ENCODE data around the gene RTL1. TPM values are rescaled to one million over a fixed set of nuclear protein-coding genes. Genes with fewer than 3 reads are reported as not detected.

Gene RTL1
- total and polyA plus RNA-seq, 2 donors: 0.01 to 0.37 TPM

DNA sequence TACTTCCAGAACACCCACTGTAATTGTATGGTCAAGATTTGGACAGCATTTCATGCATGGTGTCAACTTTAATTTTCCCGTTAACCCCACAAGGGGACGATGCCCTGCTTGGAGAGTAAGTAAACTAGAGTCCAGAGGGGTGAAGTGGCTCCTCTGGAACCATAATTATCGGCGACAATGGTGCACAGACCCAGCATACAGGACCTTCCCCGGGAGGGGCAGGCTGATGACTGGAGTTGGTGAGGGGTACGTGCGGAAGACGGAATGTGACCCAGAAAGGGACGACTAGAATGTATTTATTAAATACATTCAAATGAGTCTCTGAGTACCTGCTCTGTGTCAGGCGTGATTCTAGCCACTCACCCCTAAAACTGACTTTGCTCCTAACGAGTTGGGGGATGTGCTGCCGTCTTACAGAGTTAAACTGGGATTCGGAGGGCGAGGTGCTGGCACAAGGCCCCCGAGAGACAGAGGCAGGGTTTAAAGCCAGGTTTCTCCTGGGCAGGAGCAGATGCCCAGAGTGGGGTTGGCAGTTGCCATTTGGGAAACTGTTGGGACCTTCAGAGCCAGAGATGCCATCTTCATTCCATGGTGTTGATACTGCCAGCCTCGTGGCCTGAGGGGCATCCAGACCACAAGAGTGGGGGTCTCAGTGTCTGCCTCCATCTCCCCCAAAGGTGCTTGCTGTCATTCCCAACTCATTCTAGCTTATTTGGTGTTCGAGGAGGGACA lies 10.9 kb downstream of the RTL1 start:
- no peak for DNase-seq (ENCODE audit: extremely low spot score)
- Histone ChIP-seq H3K27ac (ENCODE audit: low read depth) (no peak overlapping the region), H3K4me1 (ENCODE audit: insufficient read depth) (no peaks in the 10 kb centered on the region), H3K36me3 (ENCODE audit: insufficient read depth) (no peaks in the 10 kb centered on the region), H3K4me3 (ENCODE audit: low read depth, low read length) (no peak overlapping the region)
- 90% methylated on average over 17 of the region's 17 CpGs for WGBS

DNA sequence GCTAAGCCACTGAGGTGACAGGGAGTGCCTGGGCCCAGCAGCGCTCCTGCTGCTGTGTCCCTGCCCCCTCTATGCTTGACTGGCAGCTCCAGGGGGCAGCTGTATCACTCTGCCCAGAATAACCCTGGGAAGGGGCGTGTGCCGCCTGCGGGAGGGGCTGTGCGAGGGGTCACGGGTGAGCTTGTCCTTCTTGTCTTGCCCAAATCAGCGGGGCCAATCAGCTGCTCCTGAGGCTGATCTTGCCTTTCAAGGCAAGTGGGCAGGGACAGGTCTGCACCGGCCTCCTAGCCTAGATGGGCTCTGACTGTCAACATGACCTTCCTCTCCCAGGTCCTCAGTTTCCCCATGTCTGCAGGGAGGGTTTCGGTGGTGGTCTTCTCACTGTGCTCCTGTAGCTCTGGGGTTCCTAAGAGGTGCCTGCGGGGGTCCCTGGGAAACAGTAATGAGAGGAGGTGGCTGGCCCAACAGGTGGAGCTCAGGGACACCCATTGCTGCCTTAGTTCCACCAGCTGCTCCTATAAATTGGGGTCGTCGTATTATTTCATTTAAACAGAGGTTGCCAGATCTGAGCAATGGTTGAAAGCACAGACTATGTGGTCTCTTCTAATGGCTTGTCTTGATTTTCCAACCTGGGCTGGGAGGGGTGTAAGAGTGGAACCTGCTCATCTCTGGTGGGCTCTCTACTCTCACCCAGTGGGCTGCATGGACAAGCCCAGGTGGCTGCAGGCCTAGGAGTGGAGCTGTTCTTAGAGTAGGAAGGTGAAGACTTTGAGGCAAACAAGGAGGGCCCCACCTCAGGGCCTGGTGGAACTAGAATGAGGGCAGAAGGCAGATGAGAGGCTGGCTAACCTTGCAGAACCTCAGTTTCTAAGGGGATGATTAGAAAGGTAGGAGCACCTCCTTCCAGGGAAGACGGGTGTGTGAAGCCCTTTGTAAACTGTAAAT lies 11.7 kb downstream of the RTL1 start:
- Histone ChIP-seq H3K4me3 (ENCODE audit: low read depth, low read length) (no peak overlapping the region), H3K27ac (ENCODE audit: low read depth) (no peak overlapping the region), H3K4me1 (ENCODE audit: insufficient read depth) (no peaks in the 10 kb centered on the region), H3K36me3 (ENCODE audit: insufficient read depth) (no peaks in the 10 kb centered on the region)
- DNase-seq (ENCODE audit: extremely low spot score): no peak
- 94% methylated on average over 13 of the region's 13 CpGs for WGBS

DNA sequence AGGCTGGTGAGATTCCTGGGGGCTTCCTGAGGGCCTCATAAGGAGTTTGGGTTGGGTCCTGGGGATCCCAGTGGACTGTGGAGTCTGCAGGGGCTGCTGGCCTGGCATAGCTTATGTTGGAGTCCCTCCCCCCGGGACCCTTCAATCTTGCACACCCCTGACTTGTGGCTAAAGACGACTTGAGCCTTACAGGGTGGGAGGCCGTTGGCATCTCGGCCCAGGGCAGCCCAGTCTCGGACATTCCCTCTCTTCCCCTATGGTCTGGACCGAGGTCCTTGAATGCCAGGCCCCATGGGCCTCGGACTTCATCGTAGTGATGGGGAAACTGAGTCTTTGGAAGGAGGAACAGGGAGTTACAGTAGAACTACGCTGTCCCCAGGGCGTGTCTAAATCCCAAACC lies 12.5 kb downstream of the RTL1 start:
- no peaks in the 10 kb centered on the region for H3K36me3 ChIP-seq (ENCODE audit: insufficient read depth)
- DNase-seq (ENCODE audit: extremely low spot score): no peak
- 91% methylated on average over 10 of the region's 10 CpGs for WGBS
- H3K27ac ChIP-seq (ENCODE audit: low read depth): no peak overlapping the region
- no peak overlapping the region for H3K4me3 ChIP-seq (ENCODE audit: low read depth, low read length)
- H3K4me1 ChIP-seq (ENCODE audit: insufficient read depth): no peaks in the 10 kb centered on the region

DNA sequence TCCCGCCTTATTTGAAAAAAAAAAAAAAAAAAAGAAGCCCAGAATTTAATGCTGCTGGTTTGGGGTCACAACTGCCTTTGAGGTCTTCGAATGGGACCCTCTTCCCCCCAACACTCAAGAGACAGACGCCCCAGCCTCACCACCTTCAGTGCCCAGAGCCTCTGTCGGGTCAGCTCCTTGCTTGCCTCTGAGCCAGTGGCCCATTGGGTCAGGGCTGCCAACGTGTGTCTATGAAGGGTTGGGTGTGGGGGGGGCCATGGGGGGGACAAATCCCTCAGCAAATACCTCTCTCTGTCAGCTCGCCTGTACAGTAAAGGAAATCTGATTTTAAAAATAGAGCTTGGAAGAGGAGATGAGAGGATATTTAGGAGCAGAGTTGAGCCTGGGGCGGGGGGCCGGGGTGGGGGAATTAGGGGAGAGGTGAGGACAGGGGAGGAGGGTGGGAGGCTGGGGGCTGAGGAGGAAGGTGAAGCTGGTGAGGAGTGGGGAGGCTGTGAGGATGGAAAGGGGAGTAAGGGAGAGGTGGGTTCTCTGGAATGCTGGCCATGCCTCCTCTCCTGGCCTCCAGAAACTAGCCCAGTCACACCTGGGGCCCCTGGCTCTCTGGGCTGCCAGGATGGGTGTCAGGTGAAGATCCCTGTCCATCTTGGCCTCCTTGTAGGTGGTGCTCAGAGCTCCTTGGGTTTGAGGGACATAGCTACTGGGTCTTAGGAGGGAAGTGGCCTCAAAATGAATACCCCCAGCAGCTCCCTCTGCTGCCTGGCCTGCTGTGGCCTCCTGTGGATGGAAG lies 13.3 kb downstream of the RTL1 start:
- no peak for DNase-seq (ENCODE audit: extremely low spot score)
- Histone ChIP-seq H3K36me3 (ENCODE audit: insufficient read depth) (no peaks in the 10 kb centered on the region), H3K4me3 (ENCODE audit: low read depth, low read length) (no peak overlapping the region), H3K27ac (ENCODE audit: low read depth) (no peak overlapping the region), H3K4me1 (ENCODE audit: insufficient read depth) (no peaks in the 10 kb centered on the region)
- 84% methylated on average over 8 of the region's 8 CpGs for WGBS

DNA sequence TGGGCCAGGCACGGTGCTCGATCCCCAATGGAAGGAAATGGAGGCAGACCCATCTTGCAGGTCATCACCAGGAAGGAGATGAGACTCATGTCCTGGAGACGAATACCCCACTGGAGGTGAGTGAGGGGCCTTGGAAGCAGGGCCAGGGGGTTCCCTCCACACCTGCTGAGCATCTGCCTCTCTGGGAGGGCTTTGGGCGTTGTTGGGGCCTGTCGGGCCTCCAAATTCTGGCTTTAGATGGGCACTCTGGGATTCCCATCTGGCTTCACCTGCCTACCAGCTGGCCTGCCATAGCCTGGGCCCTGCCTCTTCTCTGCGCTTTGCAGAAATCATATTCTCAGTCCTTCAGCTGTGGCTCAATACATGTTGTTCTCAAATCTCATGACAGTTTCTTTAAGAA lies 13.9 kb downstream of the RTL1 start:
- H3K4me3 ChIP-seq (ENCODE audit: low read depth, low read length): no peak overlapping the region
- no peaks in the 10 kb centered on the region for H3K4me1 ChIP-seq (ENCODE audit: insufficient read depth)
- 93% methylated on average over 6 of the region's 6 CpGs for WGBS
- no peaks in the 10 kb centered on the region for H3K36me3 ChIP-seq (ENCODE audit: insufficient read depth)
- no peak overlapping the region for H3K27ac ChIP-seq (ENCODE audit: low read depth)
- no peak for DNase-seq (ENCODE audit: extremely low spot score)

DNA sequence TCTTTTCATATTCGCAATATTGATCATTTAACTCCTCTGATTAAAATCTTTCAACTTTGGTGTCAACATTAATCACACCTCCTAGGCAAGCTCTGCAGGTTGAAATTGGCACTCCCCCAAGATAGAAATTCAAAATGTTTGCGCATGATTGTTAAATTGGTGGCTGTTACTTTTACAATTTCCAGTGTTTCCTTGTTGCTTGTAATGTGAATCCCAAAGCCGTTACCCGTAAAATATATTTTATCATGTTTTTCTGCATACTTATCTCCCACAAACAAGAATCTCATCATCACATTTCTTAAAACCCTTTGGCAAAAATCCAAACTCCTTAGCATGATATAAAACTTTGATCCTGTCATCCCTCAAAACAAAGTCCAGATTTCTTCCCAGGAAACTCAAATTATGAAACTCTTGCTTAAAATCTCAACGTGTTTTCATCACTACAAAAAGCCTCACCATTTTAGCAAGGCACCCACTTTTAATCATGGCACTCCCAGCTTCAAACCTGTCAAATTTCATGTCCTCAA lies 14.7 kb downstream of the RTL1 start:
- Histone ChIP-seq H3K27ac (ENCODE audit: low read depth) (no peak overlapping the region), H3K4me3 (ENCODE audit: low read depth, low read length) (no peak overlapping the region), H3K36me3 (ENCODE audit: insufficient read depth) (no peaks in the 10 kb centered on the region), H3K4me1 (ENCODE audit: insufficient read depth) (no peaks in the 10 kb centered on the region)
- WGBS: 44% methylated on average over 5 of the region's 5 CpGs
- DNase-seq (ENCODE audit: extremely low spot score): no peak

DNA sequence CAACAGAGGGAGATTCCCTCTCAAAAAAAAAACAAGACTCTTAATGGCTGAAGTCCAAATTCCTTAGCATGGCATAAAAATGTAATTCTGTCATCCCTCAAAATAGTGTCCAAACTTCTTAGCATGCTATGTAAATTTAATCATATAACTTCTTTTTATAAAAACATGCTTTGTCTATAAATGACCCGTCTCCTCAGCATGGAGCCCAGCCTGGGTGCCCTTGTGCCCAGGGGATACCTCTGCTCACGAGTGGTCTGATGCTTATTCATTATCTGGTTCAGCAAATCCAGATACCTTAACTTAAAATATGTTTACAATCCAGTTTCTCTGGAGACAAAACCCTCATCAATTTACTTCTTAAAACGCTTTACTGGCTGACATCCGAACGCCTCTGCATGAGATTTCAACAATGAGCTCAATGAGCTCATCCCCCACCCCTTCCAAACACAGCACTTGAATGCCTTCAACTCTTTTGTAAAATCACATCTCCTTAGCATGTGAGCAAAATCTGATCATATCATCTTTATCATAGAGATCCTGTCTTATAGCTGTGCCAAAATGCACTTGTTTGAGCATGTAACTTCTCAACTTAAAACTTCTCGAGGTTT lies 15.7 kb downstream of the RTL1 start:
- Histone ChIP-seq H3K4me1 (ENCODE audit: insufficient read depth) (no peaks in the 10 kb centered on the region), H3K27ac (ENCODE audit: low read depth) (no peak overlapping the region), H3K4me3 (ENCODE audit: low read depth, low read length) (no peak overlapping the region), H3K36me3 (ENCODE audit: insufficient read depth) (no peaks in the 10 kb centered on the region)
- DNase-seq (ENCODE audit: extremely low spot score): no peak
- WGBS: 47% methylated on average over 6 of the region's 6 CpGs

DNA sequence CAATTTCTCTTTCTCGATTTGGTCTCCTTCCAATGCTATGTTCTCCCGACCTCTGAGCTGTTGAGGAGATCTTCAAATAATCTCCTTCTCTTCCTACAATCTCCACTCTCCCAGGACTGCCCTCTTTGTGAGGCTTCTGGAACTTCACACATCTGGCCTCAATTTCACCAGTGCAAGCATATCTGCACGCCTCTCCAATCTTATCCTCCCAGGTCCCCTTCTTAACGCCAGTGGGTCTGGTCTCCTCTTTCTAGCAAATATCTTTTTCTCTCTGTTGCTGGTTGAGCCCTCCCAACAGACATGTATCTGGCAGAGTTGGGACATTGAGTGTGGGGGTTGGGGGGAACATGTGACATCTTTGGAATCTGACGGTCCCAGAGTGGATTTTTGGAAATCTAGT lies 17.9 kb downstream of the RTL1 start:
- H3K4me1 ChIP-seq (ENCODE audit: insufficient read depth): no peaks in the 10 kb centered on the region
- no peaks in the 10 kb centered on the region for H3K36me3 ChIP-seq (ENCODE audit: insufficient read depth)
- 53% methylated on average over 5 of the region's 5 CpGs for WGBS
- DNase-seq (ENCODE audit: extremely low spot score): no peak
- H3K4me3 ChIP-seq (ENCODE audit: low read depth, low read length): no peak overlapping the region
- H3K27ac ChIP-seq (ENCODE audit: low read depth): no peak overlapping the region

DNA sequence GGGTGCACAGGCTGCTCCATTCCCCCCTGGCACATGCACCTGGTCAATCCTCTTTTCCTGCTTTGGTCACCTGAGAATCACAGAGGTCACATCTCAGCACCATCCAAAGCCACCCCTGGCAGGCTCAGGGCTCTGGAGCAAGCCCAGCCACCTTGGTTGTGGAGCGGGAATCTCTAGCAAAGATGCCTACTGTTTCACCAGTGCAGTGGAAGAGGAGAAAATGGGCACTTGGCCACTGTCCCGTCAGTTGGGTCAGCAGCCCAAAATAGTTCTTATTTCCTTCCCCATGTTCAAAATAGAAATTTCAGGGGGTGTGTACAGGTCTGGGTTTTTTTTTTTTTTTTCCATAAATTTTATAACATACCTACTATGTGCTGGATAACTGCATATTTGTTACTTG lies 18.3 kb downstream of the RTL1 start:
- no peak overlapping the region for H3K27ac ChIP-seq (ENCODE audit: low read depth)
- DNase-seq (ENCODE audit: extremely low spot score): no peak
- 77% methylated on average over 2 of the region's 2 CpGs for WGBS
- H3K4me3 ChIP-seq (ENCODE audit: low read depth, low read length): no peak overlapping the region
- no peaks in the 10 kb centered on the region for H3K4me1 ChIP-seq (ENCODE audit: insufficient read depth)
- no peaks in the 10 kb centered on the region for H3K36me3 ChIP-seq (ENCODE audit: insufficient read depth)

DNA sequence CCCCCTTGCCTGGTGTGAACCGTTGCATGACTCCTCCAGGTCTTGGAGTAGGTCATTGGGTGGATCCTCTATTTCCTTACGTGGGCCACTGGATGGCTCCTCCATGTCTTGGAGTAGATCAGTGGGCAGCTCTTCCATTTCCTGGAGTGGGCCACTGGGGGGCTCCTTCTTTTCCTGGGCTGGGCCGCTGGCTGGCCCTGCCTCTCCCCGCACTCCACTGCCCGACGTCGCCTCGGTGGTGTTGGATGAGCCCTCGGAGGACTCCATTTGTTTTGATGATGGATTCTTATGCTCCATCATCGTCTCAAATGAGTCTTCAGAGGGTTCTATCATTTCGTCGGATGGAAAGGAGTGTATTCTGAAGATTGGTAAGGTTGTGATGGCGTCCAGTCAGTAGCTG lies 19.1 kb downstream of the RTL1 start:
- Histone ChIP-seq H3K4me3 (ENCODE audit: low read depth, low read length) (no peak overlapping the region), H3K4me1 (ENCODE audit: insufficient read depth) (no peaks in the 10 kb centered on the region), H3K36me3 (ENCODE audit: insufficient read depth) (no peaks in the 10 kb centered on the region), H3K27ac (ENCODE audit: low read depth) (no peak overlapping the region)
- WGBS: 93% methylated on average over 13 of the region's 13 CpGs
- DNase-seq (ENCODE audit: extremely low spot score): no peak

DNA sequence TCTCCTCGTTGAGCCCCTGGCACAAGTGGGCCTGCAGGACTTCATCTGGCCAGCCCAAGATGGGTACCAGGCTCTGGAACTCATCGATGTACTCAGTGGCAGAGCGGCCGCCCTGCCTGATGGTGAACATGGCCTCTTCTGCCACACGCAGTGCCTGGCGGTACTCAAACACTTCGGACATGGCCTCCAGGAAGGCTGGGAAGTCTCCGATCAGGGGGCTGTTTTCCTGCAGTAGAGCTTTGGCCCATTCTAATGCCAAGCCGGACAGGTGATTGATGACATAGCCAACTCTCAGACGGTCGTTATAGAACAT lies 19.8 kb downstream of the RTL1 start:
- Histone ChIP-seq H3K36me3 (ENCODE audit: insufficient read depth) (no peaks in the 10 kb centered on the region), H3K4me3 (ENCODE audit: low read depth, low read length) (no peak overlapping the region), H3K4me1 (ENCODE audit: insufficient read depth) (no peaks in the 10 kb centered on the region), H3K27ac (ENCODE audit: low read depth) (no peak overlapping the region)
- WGBS: 94% methylated on average over 11 of the region's 11 CpGs
- no peak for DNase-seq (ENCODE audit: extremely low spot score)

DNA sequence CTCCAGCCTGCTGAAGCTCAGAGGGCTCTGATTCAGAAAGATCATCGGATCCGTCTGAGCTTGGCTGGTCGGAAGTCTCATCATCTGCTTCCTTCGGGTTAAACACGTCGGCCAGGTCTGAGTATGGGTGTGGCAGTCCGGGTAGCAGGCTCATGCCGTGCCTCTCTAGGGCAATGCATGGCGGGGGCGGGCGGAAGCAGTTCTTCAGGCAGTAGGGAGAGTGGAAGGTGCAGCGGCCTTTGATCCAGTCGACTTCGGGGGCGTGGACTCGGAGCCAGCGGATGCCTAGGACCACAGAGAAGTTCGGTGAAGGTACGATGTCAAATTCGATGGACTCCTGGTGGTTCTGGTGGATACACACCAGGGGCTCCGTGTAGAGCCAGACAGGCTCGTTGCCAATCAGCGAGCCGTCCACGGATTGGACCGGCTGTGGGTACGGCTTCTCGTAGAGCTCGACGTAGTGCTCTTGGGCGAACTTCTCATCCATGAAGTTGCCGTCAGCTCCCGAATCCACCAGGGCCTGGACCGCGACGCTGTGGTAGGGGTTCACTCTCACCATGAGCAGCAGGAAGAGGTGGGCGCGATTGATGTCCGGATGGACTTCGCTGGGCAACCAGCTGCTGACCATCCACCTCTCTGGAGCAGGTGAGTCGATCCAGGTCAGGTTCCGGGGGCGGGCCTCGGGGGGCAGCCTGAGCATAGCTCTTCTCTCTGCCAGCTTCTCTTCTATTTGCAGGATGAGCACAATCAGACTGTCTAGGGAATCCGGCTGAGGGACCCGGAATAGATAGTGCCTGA lies 20.3 kb downstream of the RTL1 start:
- H3K27ac ChIP-seq (ENCODE audit: low read depth): no peak overlapping the region
- H3K4me1 ChIP-seq (ENCODE audit: insufficient read depth): no peaks in the 10 kb centered on the region
- no peak overlapping the region for H3K4me3 ChIP-seq (ENCODE audit: low read depth, low read length)
- DNase-seq (ENCODE audit: extremely low spot score): no peak
- no peaks in the 10 kb centered on the region for H3K36me3 ChIP-seq (ENCODE audit: insufficient read depth)
- 96% methylated on average over 46 of the region's 46 CpGs for WGBS
